Panc1 (cell line): ENCODE measurements around the gene NFKB2. TPM values are rescaled to one million over a fixed set of nuclear protein-coding genes. Genes with fewer than 3 reads are reported as not detected.

Experiments
- ATAC-seq: fragments of 200-7000 bp; cut with Tn5 transposase; 2 replicates; pipeline ENCODE4 v1.9.1; 2020; ENCODE audit warnings: mild to moderate bottlenecking, moderate library complexity
- BruUV-seq: library from RNA; stranded (reverse); fragments of 400-500 nt; replicated peaks from 2 replicates; lab custom pipeline; 2021; lab: Mats Ljungman, UMichigan
- CTCF ChIA-PET: fragments of 300-600 bp; sonication (Branson Sonifier 250); formaldehyde crosslinking; loops from one replicate; lab custom pipeline; 2022; ENCODE audit warnings: antibody characterized with exemption; lab: Charles Lee
- POLR2A ChIA-PET: fragments of 300-600 bp; sonication (Branson Sonifier 250); formaldehyde crosslinking; loops from one replicate; lab custom pipeline; 2022; ENCODE audit warnings: antibody characterized with exemption; lab: Charles Lee
- DNase-seq: peaks from one replicate; pipeline ENCODE4 v3.0.0-alpha.2; 2010; ENCODE audit warnings: low read depth, low spot score
- H3K27ac ChIP-seq: 2 replicates; pipeline ENCODE4 v1.5.1; 2011; ENCODE audit warnings: mild to moderate bottlenecking, low read length, inconsistent platforms
- H3K27me3 ChIP-seq: fragments of 200-500 bp; sonication (Bioruptor generic); 2 replicates; pipeline ENCODE4 v1.6.0; 2014; ENCODE audit warnings: low read length, inconsistent platforms; ENCODE audit not compliant: control insufficient read depth, insufficient read depth
- H3K36me3 ChIP-seq: fragments of 200-500 bp; sonication (Bioruptor generic); 2 replicates; pipeline ENCODE4 v1.5.1; 2014; ENCODE audit warnings: inconsistent platforms, mild to moderate bottlenecking, low read length, moderate library complexity; ENCODE audit not compliant: control insufficient read depth, insufficient read depth
- H3K4me1 ChIP-seq: 2 replicates; pipeline ENCODE4 v1.5.1; 2011; ENCODE audit warnings: inconsistent platforms, mild to moderate bottlenecking, low read length, moderate library complexity; ENCODE audit not compliant: control insufficient read depth, insufficient read depth
- H3K4me3 ChIP-seq, 2 experiments: 2 replicates each; pipeline ENCODE4 v1.5.1; 2011 to 2012; ENCODE audit warnings: low read depth in 2 of 2, low read length in 2 of 2, mild to moderate bottlenecking in 2 of 2, inconsistent platforms in 1 of 2, moderate library complexity in 1 of 2
- H3K9me3 ChIP-seq: fragments of 200-500 bp; sonication (Bioruptor generic); 2 replicates; pipeline ENCODE4 v1.5.1; 2014; ENCODE audit warnings: low read depth, mild to moderate bottlenecking, inconsistent platforms, low read length, moderate library complexity; ENCODE audit not compliant: control insufficient read depth, insufficient read depth
- POLR2AphosphoS5 ChIP-seq: IDR thresholded peaks from 2 replicates; pipeline ENCODE4 v1.6.1; 2012; ENCODE audit warnings: mild to moderate bottlenecking, low read depth, low read length, moderate library complexity
- REST ChIP-seq, 2 experiments: IDR thresholded peaks; 2 replicates each; pipeline ENCODE4 v1.6.1; 2011 to 2012; ENCODE audit warnings: low read depth in 2 of 2, control low read depth in 1 of 2, low read length in 1 of 2, mild to moderate bottlenecking in 1 of 2, moderate library complexity in 1 of 2; ENCODE audit not compliant: insufficient read depth in 1 of 2
- SIN3A ChIP-seq: IDR thresholded peaks from 2 replicates; pipeline ENCODE4 v1.6.1; 2012; ENCODE audit warnings: low read depth, mild to moderate bottlenecking, low read length, moderate library complexity, borderline replicate concordance; ENCODE audit not compliant: insufficient read depth
- TCF7L2 ChIP-seq: IDR thresholded peaks from 2 replicates; pipeline ENCODE4 v1.6.1; 2011; ENCODE audit warnings: mild to moderate bottlenecking, low read depth, low read length, inconsistent platforms
- in situ Hi-C: cut with HindIII; loops from 2 replicates; pipeline ENCODE4 v1.10.0; 2016; ENCODE audit warnings: low sequenced_read_pairs, low pct_unique_long_range_greater_than_20kb
- intact Hi-C: fragments of 100-400 bp; cut with micrococcal nuclease; formaldehyde crosslinking; loops from one replicate; pipeline ENCODE4 v1.10.0; 2022; ENCODE audit not compliant: unreplicated experiment
- total RNA-seq: library from RNA; stranded (reverse); gene quantifications from one replicate; pipeline ENCODE4 v1.2.1, GENCODE V29; 2021; ENCODE audit not compliant: unreplicated experiment
- TF ChIP-seq, protein P1 (sequence below): fragments of 450-650 bp; IDR thresholded peaks from 2 replicates; pipeline ENCODE4 v1.5.1; 2017; ENCODE audit warnings: mild to moderate bottlenecking

NFKB2 gene
- total RNA-seq, 1 experiment from 2014 or later, result 105 TPM

DNA sequence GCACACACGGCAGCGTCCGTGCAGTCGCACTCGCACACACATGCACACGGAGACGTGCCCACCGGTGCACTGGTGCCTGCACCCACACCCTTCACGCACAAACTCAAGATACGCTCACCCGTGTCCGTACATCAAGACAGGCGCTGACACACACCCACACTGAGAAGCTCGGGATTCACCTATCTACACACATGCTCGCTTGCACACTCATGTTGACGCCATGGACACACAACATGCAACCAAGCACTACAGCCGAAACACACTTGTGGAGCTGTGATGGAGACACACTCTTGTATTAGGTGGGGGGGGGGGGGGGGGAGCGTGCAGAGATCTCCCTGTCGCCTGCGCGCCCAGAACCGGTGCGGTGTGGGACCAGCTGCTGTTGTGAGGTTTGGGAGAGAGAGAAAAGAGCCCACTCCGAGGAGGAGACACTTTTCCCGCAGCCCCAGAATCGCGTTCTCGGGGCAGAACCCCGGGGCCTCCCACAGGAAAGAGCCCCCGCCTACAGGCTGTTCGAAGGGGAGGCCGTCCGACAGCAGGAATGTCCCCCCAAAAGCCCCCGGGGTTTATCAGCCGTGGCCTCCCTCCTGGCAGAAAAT lies 605 bp upstream of the NFKB2 start:
- TF ChIP-seq REST (IDR thresholded peaks at IDR 0.05; ENCODE audit: insufficient read depth in 1 of 2, low read depth in 2 of 2, low read length in 1 of 2), result no peak
- TF ChIP-seq TCF7L2, result no peak
- TF ChIP-seq, protein P1, sequence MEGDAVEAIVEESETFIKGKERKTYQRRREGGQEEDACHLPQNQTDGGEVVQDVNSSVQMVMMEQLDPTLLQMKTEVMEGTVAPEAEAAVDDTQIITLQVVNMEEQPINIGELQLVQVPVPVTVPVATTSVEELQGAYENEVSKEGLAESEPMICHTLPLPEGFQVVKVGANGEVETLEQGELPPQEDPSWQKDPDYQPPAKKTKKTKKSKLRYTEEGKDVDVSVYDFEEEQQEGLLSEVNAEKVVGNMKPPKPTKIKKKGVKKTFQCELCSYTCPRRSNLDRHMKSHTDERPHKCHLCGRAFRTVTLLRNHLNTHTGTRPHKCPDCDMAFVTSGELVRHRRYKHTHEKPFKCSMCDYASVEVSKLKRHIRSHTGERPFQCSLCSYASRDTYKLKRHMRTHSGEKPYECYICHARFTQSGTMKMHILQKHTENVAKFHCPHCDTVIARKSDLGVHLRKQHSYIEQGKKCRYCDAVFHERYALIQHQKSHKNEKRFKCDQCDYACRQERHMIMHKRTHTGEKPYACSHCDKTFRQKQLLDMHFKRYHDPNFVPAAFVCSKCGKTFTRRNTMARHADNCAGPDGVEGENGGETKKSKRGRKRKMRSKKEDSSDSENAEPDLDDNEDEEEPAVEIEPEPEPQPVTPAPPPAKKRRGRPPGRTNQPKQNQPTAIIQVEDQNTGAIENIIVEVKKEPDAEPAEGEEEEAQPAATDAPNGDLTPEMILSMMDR, result no peak
- no peak for TF ChIP-seq SIN3A
- no peak; the same call in 1 of the 2 replicates for TF ChIP-seq POLR2AphosphoS5
- H3K9me3 ChIP-seq, result no peaks in the 10 kb centered on the region
- ATAC-seq, result peak; percentile 12
- H3K4me3 ChIP-seq, result peak overlapping the region; percentile 67 to 89
- intact Hi-C loops, result loop anchor here (5.0 kb wide), 1 partner anchor 163 kb away; no protein-coding TSS in a partner anchor
- peak overlapping the region; percentile 63 for H3K27ac ChIP-seq
- no TSS peak for BruUV-seq
- H3K27me3 ChIP-seq, result no peaks in the 10 kb centered on the region; the same call in 1 of the 2 replicates
- DNase-seq, result no peak
- in situ Hi-C loops, result no loop called here
- H3K4me1 ChIP-seq, result peaks cover 26% of the 10 kb centered on the region
- ChIA-PET CTCF (interaction anchor here (0.6 to 0.8 kb wide), 2 partner anchors 165 to 288 kb away, joined by 3 read pairs; no protein-coding TSS in a partner anchor), POLR2A (interaction anchor here (0.6 to 0.8 kb wide), 4 partner anchors 23 to 1651 kb away, joined by 3 to 13 read pairs (median 8); partner anchors contain the start of gene GBF1)
- H3K36me3 ChIP-seq, result peaks cover 2% of the 10 kb centered on the region; the same call in 1 of the 2 replicates

DNA sequence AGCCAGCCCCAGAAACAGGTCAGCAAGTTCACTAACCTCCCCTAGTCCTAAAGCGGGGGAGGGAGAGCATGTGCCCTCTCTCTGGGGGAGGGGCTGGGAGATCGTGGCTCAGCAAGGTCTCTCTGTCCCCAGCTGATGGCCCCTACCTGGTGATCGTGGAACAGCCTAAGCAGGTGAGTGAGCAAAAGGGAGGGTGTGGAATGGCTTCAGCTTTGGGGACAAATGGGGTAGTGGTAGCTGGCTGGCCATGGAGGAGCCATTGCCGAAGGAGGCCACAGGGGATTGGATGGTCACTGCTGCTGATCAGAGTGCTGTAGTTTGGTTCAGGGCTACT lies 779 bp downstream of the NFKB2 start:
- in situ Hi-C loops, result no loop called here
- Histone ChIP-seq H3K9me3 (no peaks in the 10 kb centered on the region), H3K27me3 (no peaks in the 10 kb centered on the region; the same call in 1 of the 2 replicates), H3K27ac (peak overlapping the region; percentile 80), H3K4me3 (peak overlapping the region; percentile 67 to 89), H3K4me1 (peaks cover 36% of the 10 kb centered on the region), H3K36me3 (peaks cover 2% of the 10 kb centered on the region; the same call in 1 of the 2 replicates)
- intact Hi-C loops, result no loop called here
- no peak for DNase-seq
- ChIA-PET POLR2A (interaction anchor here (0.5 kb wide), 1 partner anchor 184 kb away, joined by 11 read pairs; no protein-coding TSS in a partner anchor), CTCF (no interaction called here)
- no peak for ATAC-seq
- TF ChIP-seq SIN3A (no peak), POLR2AphosphoS5 (no peak), REST (IDR thresholded peaks at IDR 0.05; ENCODE audit: insufficient read depth in 1 of 2, low read depth in 2 of 2, low read length in 1 of 2) (no peak), TCF7L2 (no peak)
- TF ChIP-seq, protein P1, result no peak
- BruUV-seq, result no TSS peak
